TTC549 (cell line): ENCODE measurements around the gene HCK.

Experiments
- FAIRE-seq: peaks from 2 replicates; lab custom pipeline; 2012; peaks lifted over from hg19 to GRCh38; lab: Jason Lieb, UNC

Gene HCK

GRCh38 chr20:32052090-32052777 lies at the start of gene HCK:
TSS of gene HCK (plus strand) at chr20:32052242.
- no peak for FAIRE-seq

GRCh38 chr20:32003325-32003724 lies 48.7 kb upstream of the HCK start:
- no peak for FAIRE-seq

GRCh38 chr20:32004963-32005362 lies 47.1 kb upstream of the HCK start:
- peak; percentile 79 for FAIRE-seq

DNA sequence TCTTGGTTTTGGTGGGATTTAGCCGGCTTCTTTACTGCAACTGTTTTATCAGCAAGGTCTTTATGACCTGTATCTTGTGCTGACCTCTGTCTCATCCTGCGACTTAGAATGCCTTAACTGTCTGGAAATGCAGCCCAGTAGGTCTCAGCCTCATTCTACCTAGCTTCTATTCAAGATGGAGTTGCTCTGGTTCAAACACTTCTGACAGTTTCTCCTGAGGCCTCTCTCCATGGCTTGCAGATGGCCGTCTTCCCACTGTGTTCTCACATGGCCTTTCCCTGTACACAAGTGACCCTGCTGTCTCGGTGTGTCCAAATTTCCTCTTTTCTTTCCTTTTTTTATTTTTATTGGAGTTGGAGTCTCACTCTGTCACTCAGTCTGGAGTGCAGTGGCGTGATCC lies 46.0 kb upstream of the HCK start:
- FAIRE-seq, result no peak

DNA sequence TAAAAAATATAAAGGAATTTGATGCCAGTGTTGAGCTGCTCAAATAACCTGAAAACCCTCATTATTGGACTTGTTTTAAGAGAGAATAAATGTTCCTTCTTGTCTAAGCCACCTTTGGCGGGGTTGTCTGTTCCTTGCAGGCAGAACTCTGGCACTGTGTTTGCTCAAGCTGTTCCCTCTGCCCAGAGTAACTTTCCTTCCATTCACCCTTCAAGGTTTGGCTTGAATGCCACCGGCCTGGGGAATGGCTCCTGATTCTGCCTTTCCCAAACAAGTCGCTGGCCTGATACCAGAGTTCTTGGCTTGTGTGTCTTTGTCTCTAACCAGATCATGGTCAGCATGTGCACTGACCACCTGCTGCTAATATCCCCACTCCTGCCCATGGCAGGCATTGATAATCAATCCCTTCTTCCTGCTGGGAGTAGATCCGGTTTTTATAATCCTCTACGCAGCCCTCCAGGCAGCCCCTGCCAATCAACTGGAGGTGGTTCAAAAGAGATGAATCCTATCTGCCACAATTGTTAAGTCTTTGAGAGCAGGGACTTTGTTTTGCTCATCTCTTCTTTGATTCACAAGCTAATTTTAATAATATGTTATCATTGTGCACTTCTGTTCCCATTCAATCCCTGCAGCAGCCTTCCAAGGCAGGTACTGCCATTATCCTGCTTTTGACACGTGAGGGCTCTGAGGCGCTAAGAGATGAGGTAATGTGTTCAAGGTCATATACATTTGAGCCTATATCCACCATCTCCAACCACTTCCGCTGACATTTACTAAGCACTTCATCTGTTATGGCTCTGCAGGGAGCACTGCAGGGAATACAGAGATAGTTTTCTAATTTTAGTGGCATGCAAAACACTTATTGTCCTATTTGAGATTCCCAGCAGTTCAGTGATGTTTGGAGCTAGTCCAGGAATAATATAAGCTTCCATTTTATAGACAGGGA lies 44.9 kb upstream of the HCK start:
- FAIRE-seq, result no peak

GRCh38 chr20:32007787-32008616 lies 44.0 kb upstream of the HCK start:
- no peak for FAIRE-seq

DNA sequence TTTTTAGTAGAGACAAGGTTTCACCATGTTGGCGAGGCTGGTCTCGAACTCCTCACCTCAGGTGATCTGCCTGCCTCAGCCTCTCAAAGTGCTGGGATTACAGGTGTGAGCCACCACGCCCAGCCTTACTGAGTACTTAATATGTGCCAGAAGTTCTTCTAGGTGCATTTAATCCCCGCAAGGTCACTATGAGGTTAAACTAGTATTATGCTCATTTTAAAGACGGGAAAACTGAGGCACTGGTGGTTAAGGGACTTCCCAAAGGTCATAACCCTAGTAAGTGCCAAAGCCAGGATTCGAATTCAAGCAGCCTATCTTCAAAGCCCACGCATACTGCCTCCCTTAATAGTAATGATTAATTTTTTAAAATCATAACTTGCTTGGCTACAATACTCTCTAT lies 42.5 kb upstream of the HCK start:
- FAIRE-seq, result no peak

DNA sequence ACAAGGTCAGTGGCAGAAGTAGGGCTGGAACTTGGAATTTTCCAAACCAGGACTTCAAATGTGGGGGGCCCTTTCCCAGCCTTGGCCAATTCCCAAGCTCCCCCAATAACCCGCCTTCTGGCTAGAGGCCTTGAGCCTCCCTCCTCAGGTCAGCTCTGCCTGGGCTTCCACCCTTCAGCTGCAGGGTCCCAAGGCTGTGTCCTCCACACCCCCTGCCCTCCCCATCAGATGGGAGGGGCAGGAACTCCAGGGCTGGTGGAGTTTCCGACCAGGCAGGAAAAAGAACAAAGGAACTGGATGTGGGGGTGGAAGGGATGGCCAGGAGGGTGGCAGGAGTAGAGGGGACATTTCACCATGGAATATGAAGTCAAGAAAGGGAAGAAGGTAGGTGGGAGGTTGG lies 41.9 kb upstream of the HCK start, which contains the start of gene CCM2L:
Gene CCM2L, plus strand, starts transcription at position 338 of the 400 bp plus-strand sequence. Its CDS starts 17 bp downstream, at position 355.
- FAIRE-seq, result no peak

GRCh38 chr20:32010666-32011065 lies 41.4 kb upstream of the HCK start:
- FAIRE-seq, result no peak

- FAIRE-seq, result no peak
Measured at GRCh38 chr20:32012159-32012688, 39.8 kb upstream of the HCK start.

DNA sequence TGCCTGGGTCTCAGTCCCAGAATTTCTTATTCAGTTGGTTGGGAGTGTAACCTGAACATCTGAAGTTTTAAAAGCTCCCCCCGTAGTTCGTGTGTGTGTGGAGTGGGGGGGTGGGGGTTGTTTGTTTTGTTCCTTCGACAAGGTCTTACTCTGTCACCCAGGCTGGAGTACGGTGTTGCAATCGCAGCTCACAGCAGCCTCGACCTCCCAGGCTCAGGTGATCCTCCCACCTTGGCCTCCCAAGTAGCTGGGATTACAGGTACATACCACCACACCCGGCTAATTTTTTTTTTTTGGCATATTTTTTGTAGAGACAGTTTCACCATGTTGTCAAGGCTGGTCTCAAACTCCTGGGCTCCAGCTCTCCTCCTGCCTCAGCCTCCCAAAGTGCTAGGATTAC lies 38.7 kb upstream of the HCK start:
- no peak for FAIRE-seq

DNA sequence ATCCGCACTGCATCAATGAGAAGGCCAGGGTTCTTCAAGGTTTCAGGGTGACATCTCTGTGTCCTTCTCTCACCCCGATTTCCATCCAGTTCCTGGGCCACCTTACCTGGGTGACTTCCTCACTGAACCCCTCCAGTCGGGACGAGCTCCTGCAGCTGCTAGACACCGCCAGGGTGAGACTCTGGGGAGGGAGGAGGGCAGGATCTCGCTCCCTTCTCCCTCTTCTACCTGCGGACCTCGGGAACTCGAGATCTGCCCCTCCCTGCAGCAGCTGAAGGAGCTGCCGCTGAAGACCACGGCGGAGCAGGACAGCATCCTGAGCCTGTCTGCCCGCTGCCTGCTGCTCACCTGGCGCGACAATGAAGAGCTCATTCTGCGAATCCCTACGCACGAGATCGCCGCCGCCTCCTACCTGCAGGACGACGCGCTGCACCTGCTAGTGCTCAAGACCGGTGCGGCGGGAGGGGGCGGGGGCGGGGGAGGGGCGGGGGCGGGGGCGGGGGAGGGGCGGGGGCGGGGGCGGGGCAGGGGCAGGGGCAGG lies 34.3 kb upstream of the HCK start:
- FAIRE-seq, result no peak

GRCh38 chr20:32018269-32019155 lies 33.5 kb upstream of the HCK start:
- no peak for FAIRE-seq

DNA sequence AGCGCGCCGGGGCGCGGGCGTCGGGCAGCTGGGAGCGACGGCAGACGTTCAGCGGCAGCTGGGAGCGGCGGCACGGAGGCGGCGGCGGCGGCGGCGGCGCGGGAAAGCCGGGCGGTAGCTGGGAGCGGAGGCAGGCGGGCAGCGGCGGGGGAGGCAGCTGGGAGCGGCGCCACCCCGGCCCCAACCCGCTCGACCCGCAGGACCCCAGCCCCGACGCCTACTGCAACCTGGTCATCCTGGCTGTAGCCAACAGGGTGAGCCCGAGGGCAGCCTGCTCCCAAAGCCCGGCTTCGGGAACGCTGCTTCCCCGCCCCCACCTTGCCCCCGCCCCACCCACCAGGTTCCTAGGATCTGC lies 32.9 kb upstream of the HCK start:
- FAIRE-seq, result no peak

GRCh38 chr20:32019563-32020463 lies 32.2 kb upstream of the HCK start:
- no peak for FAIRE-seq

- no peak for FAIRE-seq
Measured at GRCh38 chr20:32021091-32021490, 31.0 kb upstream of the HCK start.

DNA sequence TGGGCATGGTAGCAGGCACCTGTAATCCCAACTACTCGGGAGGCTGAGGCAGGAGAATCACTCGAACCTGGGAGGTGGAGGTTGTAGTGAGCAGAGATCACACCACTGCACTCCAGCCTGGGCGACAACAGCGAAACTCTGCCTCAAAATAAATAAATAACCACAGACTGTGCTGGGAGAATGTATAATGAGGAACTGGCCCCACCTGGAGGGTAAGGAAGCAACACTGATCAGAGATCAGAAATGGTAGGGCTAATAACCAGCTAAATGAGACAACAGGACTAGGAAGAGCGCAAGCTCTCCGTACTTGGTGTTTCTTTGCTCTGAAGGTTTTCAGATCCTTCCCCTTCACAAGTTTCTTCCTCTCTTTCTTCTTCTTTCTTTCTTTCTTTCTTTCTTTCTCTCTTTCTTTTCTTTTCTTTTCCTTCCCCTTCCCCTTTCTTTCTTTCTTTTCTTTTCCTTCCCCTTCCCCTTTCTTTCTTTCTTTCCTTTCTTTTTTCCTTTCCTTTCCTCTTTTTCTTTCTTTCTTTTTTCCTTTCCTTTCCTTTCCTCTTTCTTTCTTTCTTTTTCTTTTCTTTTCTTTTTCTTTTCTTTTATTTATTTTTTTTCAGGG lies 27.3 kb upstream of the HCK start:
- no peak for FAIRE-seq

- FAIRE-seq, result no peak
Measured at GRCh38 chr20:32027643-32028042, 24.4 kb upstream of the HCK start.

- FAIRE-seq, result no peak
Measured at GRCh38 chr20:32028647-32029372, 23.2 kb upstream of the HCK start.
